NCI-H1436 treated with DMSO at 0.1 percent for 48 hours (cell line): Measurements from ENCODE around the gene DPP10.
"Not testable (repeated sequence)": the region's sequence is repeated elsewhere in the genome, so short reads cannot be mapped to it uniquely, and the experiment has no call there.

Experiments used
- DNase-seq: peaks from one replicate; lab custom pipeline; 2025; lab: John Stamatoyannopoulos, UW

The DPP10 gene

GRCh38 chr2:114724454-114724853 is 282.0 kb downstream of the DPP10 start:
- DNase-seq: no peak

- DNase-seq: no peak
Observed at GRCh38 chr2:114727012-114727411, 284.6 kb downstream of the DPP10 start.

- no peak for DNase-seq
Observed at GRCh38 chr2:114728372-114728771, 285.9 kb downstream of the DPP10 start.

- DNase-seq: no peak
Observed at GRCh38 chr2:114729026-114729425, 286.6 kb downstream of the DPP10 start.

GRCh38 chr2:114735126-114735525 is 292.7 kb downstream of the DPP10 start:
- no peak for DNase-seq

- DNase-seq: no peak
Observed at GRCh38 chr2:114742245-114742644, 299.8 kb downstream of the DPP10 start.

- no peak for DNase-seq
Observed at GRCh38 chr2:114745700-114746099, 303.3 kb downstream of the DPP10 start.

- not testable (repeated sequence) for DNase-seq
Observed at GRCh38 chr2:114748175-114748574, 305.7 kb downstream of the DPP10 start.

- DNase-seq: no peak
Observed at GRCh38 chr2:114752425-114752824, 310.0 kb downstream of the DPP10 start.

- no peak for DNase-seq
Observed at GRCh38 chr2:114753145-114753544, 310.7 kb downstream of the DPP10 start.

- no peak for DNase-seq
Observed at GRCh38 chr2:114754907-114755563, 312.6 kb downstream of the DPP10 start.

GRCh38 chr2:114762376-114762775 is 319.9 kb downstream of the DPP10 start:
- DNase-seq: no peak

GRCh38 chr2:114762986-114763385 is 320.5 kb downstream of the DPP10 start:
- no peak for DNase-seq

- DNase-seq: no peak
Observed at GRCh38 chr2:114769110-114769509, 326.7 kb downstream of the DPP10 start.

- DNase-seq: no peak
Observed at GRCh38 chr2:114769991-114770390, 327.6 kb downstream of the DPP10 start.

GRCh38 chr2:114784046-114784445 is 341.6 kb downstream of the DPP10 start:
- DNase-seq: no peak

- DNase-seq: no peak
Observed at GRCh38 chr2:114784890-114785583, 342.6 kb downstream of the DPP10 start.

- no peak for DNase-seq
Observed at GRCh38 chr2:114786901-114787300, 344.5 kb downstream of the DPP10 start.

GRCh38 chr2:114787486-114787885 is 345.0 kb downstream of the DPP10 start:
- DNase-seq: no peak

- no peak for DNase-seq
Observed at GRCh38 chr2:114789989-114790388, 347.5 kb downstream of the DPP10 start.

- DNase-seq: no peak
Observed at GRCh38 chr2:114797540-114797939, 355.1 kb downstream of the DPP10 start.

- no peak for DNase-seq
Observed at GRCh38 chr2:114797942-114798341, 355.5 kb downstream of the DPP10 start.

GRCh38 chr2:114800371-114800770 is 357.9 kb downstream of the DPP10 start:
- no peak for DNase-seq

- DNase-seq: no peak
Observed at GRCh38 chr2:114805195-114805594, 362.8 kb downstream of the DPP10 start.
